Glomerular endothelial cell (primary cell): ENCODE measurements around the gene GFRA1. TPM values are rescaled to one million over a fixed set of nuclear protein-coding genes. Genes with fewer than 3 reads are reported as not detected.

Experiments used
- total RNA-seq: library from RNA; depleted of rRNA; stranded (reverse); fragments of >200 nt; gene quantifications from 2 replicates; pipeline ENCODE4 v1.2.3, GENCODE V29; 2015

GFRA1 gene
- total RNA-seq, 1 donor from 2014 or later, result 0.99 TPM

Other genes with a start within 250 kb of the GFRA1 start
- gene CCDC172, start 51.2 kb upstream of the GFRA1 start, total RNA-seq, result not detected in 2 replicates
- gene PNLIPRP3, start 154.6 kb upstream of the GFRA1 start, total RNA-seq, result not detected in 2 replicates